H1 (cell line): ENCODE measurements around the gene DVL2. TPM values are rescaled to one million over a fixed set of nuclear protein-coding genes. Genes with fewer than 3 reads are reported as not detected.
A peak's percentile ranks its signal among the peaks of the same experiment; 100 is the strongest.

Experiments used
- CTCF ChIA-PET: fragments of 300-600 bp; sonication (Branson Sonifier 250); formaldehyde crosslinking; loops from one replicate; lab custom pipeline; 2021; ENCODE audit not compliant: partially characterized antibody; lab: Charles Lee
- POLR2A ChIA-PET: fragments of 300-600 bp; sonication (Branson Sonifier 250); formaldehyde crosslinking; loops from one replicate; lab custom pipeline; 2021; ENCODE audit warnings: inconsistent platforms; ENCODE audit not compliant: partially characterized antibody; lab: Charles Lee
- DNase-seq, 2 experiments: peaks; one replicate each; pipeline versions ENCODE4 v3.0.0 to v3.0.0-alpha.2; 2010 to 2022; ENCODE audit warnings: low spot score in 2 of 2, low read depth in 1 of 2, mixed read lengths in 1 of 2
- FAIRE-seq: peaks from 2 replicates; lab custom pipeline; 2011; peaks lifted over from hg19 to GRCh38; lab: Jason Lieb, UNC
- H2AFZ ChIP-seq: 2 replicates; pipeline ENCODE4 v1.8.1; 2012; ENCODE audit warnings: low read length, inconsistent platforms
- H2AK5ac ChIP-seq: 2 replicates; pipeline ENCODE4 v1.6.1; 2013; ENCODE audit warnings: low read depth, low read length
- H2BK120ac ChIP-seq: replicated peaks from 2 replicates; pipeline ENCODE3; 2013; ENCODE audit warnings: low read depth, low read length, inconsistent platforms
- H2BK12ac ChIP-seq: 2 replicates; pipeline ENCODE4 v1.6.1; 2013; ENCODE audit warnings: low read depth, low read length
- H2BK15ac ChIP-seq: 2 replicates; pipeline ENCODE4 v1.6.1; 2013; ENCODE audit warnings: low read length
- H2BK20ac ChIP-seq: 2 replicates; pipeline ENCODE4 v1.6.1; 2013; ENCODE audit warnings: low read length
- H2BK5ac ChIP-seq: 2 replicates; pipeline ENCODE4 v1.6.1; 2013; ENCODE audit warnings: low read depth, low read length
- H3K14ac ChIP-seq: 2 replicates; pipeline ENCODE4 v1.6.1; 2013; ENCODE audit warnings: inconsistent platforms; ENCODE audit not compliant: insufficient read length
- H3K18ac ChIP-seq: 2 replicates; pipeline ENCODE4 v1.6.1; 2013; ENCODE audit warnings: low read length; ENCODE audit errors: extremely low read depth
- H3K23ac ChIP-seq: 2 replicates; pipeline ENCODE4 v1.6.1; 2013; ENCODE audit warnings: inconsistent platforms; ENCODE audit not compliant: insufficient read length
- H3K23me2 ChIP-seq: 2 replicates; pipeline ENCODE4 v1.6.1; 2013; ENCODE audit warnings: low read depth, low read length
- H3K27ac ChIP-seq: 2 replicates; pipeline ENCODE4 v1.6.1; 2011; ENCODE audit warnings: low read depth, low read length, inconsistent platforms
- H3K27me3 ChIP-seq, 4 experiments: replicated peaks in 1 of 4; 1 replicate in 1 of 4; 2 replicates in 3 of 4; pipeline versions ENCODE4 v1.6.1 to v1.8.1; 2011 to 2013; ENCODE audit warnings: low read length in 3 of 4, mild to moderate bottlenecking in 3 of 4, inconsistent platforms in 2 of 4, mixed read lengths in 2 of 4, moderate library complexity in 1 of 4; ENCODE audit not compliant: control insufficient read depth in 3 of 4, insufficient read depth in 3 of 4; ENCODE audit errors: extremely low read depth in 1 of 4
- H3K36me3 ChIP-seq, 4 experiments: 2 replicates each; pipeline versions ENCODE4 v1.6.1 to v1.8.1; 2011 to 2013; ENCODE audit warnings: mild to moderate bottlenecking in 4 of 4, low read length in 3 of 4, moderate library complexity in 2 of 4, control low read depth in 1 of 4, inconsistent platforms in 1 of 4; ENCODE audit not compliant: insufficient read depth in 4 of 4, control insufficient read depth in 2 of 4
- H3K4ac ChIP-seq: replicated peaks from 2 replicates; pipeline ENCODE3; 2013; ENCODE audit warnings: low read length, low read depth, mixed read lengths, inconsistent platforms; ENCODE audit not compliant: insufficient read length
- H3K4me1 ChIP-seq, 4 experiments: replicated peaks in 1 of 4; 1 replicate in 1 of 4; 2 replicates in 3 of 4; pipeline versions ENCODE4 v1.6.1 to v1.8.1; 2011 to 2013; ENCODE audit warnings: low read length in 3 of 4, inconsistent platforms in 2 of 4, mixed read lengths in 1 of 4; ENCODE audit not compliant: insufficient read depth in 4 of 4, control insufficient read depth in 3 of 4
- H3K4me2 ChIP-seq, 2 experiments: 2 replicates each; pipeline versions ENCODE4 v1.6.1 to v1.8.1; 2011 to 2013; ENCODE audit warnings: low read depth in 2 of 2, low read length in 2 of 2, control low read depth in 1 of 2, inconsistent platforms in 1 of 2, mild to moderate bottlenecking in 1 of 2; ENCODE audit not compliant: insufficient read depth in 1 of 2
- H3K4me3 ChIP-seq, 4 experiments: fragments of 200-600, 300-600 bp in 1 of 4; sonication (generic), shearing (Covaris generic), sonication (Bioruptor Twin) in 1 of 4; 2 replicates each; pipeline versions ENCODE4 v1.5.1 to v1.8.1; 2011 to 2016; ENCODE audit warnings: low read length in 4 of 4, low read depth in 3 of 4, control low read depth in 2 of 4, inconsistent platforms in 2 of 4, mild to moderate bottlenecking in 2 of 4, mixed read lengths in 1 of 4, moderate library complexity in 1 of 4; ENCODE audit not compliant: insufficient read depth in 2 of 4; ENCODE audit errors: extremely low read depth in 1 of 4
- H3K56ac ChIP-seq: replicated peaks from 2 replicates; pipeline ENCODE3; 2013; ENCODE audit warnings: low read depth, mild to moderate bottlenecking, mixed read lengths, low read length, inconsistent platforms; ENCODE audit not compliant: insufficient read length
- H3K79me1 ChIP-seq: 2 replicates; pipeline ENCODE4 v1.6.1; 2013; ENCODE audit warnings: low read depth, low read length, control low read depth
- H3K79me2 ChIP-seq, 2 experiments: 2 replicates each; pipeline versions ENCODE4 v1.6.1 to v1.8.1; 2012 to 2013; ENCODE audit warnings: low read length in 2 of 2, mild to moderate bottlenecking in 2 of 2, inconsistent platforms in 1 of 2; ENCODE audit not compliant: insufficient read depth in 2 of 2, control insufficient read depth in 1 of 2
- H3K9ac ChIP-seq, 4 experiments: replicated peaks in 1 of 4; 1 replicate in 1 of 4; 2 replicates in 3 of 4; pipeline versions ENCODE4 v1.6.1 to v1.8.1; 2011 to 2013; ENCODE audit warnings: low read depth in 3 of 4, low read length in 3 of 4, control low read depth in 2 of 4, mild to moderate bottlenecking in 2 of 4, moderate library complexity in 2 of 4, inconsistent platforms in 1 of 4; ENCODE audit errors: extremely low read depth in 1 of 4
- H3K9me3 ChIP-seq, 2 experiments: 2 replicates each; pipeline versions ENCODE4 v1.6.1 to v1.8.1; 2012 to 2013; ENCODE audit warnings: mild to moderate bottlenecking in 2 of 2, moderate library complexity in 2 of 2, control low read depth in 1 of 2, inconsistent platforms in 1 of 2, low read depth in 1 of 2, low read length in 1 of 2, mixed read lengths in 1 of 2; ENCODE audit not compliant: insufficient read depth in 2 of 2
- H4K20me1 ChIP-seq, 2 experiments: replicated peaks in 1 of 2; 2 replicates each; pipeline versions ENCODE3 to v1.8.1; 2011 to 2013; ENCODE audit warnings: inconsistent platforms in 2 of 2, low read length in 2 of 2, mild to moderate bottlenecking in 1 of 2; ENCODE audit not compliant: insufficient read depth in 2 of 2, control insufficient read depth in 1 of 2
- H4K5ac ChIP-seq: 2 replicates; pipeline ENCODE4 v1.6.1; 2013; ENCODE audit warnings: low read length, low read depth, mixed read lengths, inconsistent platforms; ENCODE audit not compliant: insufficient read length
- H4K8ac ChIP-seq: 2 replicates; pipeline ENCODE4 v1.8.0; 2013; ENCODE audit warnings: mild to moderate bottlenecking, moderate library complexity, low read length, inconsistent platforms; ENCODE audit not compliant: insufficient read depth; ENCODE audit errors: extremely low read depth
- H4K91ac ChIP-seq: replicated peaks from 2 replicates; pipeline ENCODE3; 2013; ENCODE audit warnings: low read length, mixed read lengths, inconsistent platforms; ENCODE audit not compliant: insufficient read length
- E2F6 ChIP-seq: IDR thresholded peaks from 2 replicates; pipeline ENCODE4 v1.6.1; 2012; ENCODE audit warnings: inconsistent platforms
- FOSL1 ChIP-seq: IDR thresholded peaks from 2 replicates; pipeline ENCODE4 v1.6.1; 2011; ENCODE audit warnings: mild to moderate bottlenecking, low read depth, low read length, moderate library complexity; ENCODE audit not compliant: insufficient read depth
- KDM4A ChIP-seq: IDR thresholded peaks from one replicate; pipeline ENCODE4 v1.7.1; 2012; ENCODE audit warnings: low read depth, mild to moderate bottlenecking, moderate library complexity, low read length, inconsistent platforms; ENCODE audit not compliant: severe bottlenecking
- NRF1 ChIP-seq: IDR thresholded peaks from 2 replicates; pipeline ENCODE4 v1.6.1; 2011; ENCODE audit warnings: mild to moderate bottlenecking, low read depth, low read length, improper control_type of control experiment
- POLR2A ChIP-seq, 2 experiments: IDR thresholded peaks; 1 replicate in 1 of 2; 2 replicates in 1 of 2; pipeline ENCODE4 v1.6.1; 2011; ENCODE audit warnings: low read depth in 2 of 2, low read length in 2 of 2, mild to moderate bottlenecking in 2 of 2; ENCODE audit errors: control extremely low read depth in 1 of 2
- RBBP5 ChIP-seq: IDR thresholded peaks from 2 replicates; pipeline ENCODE4 v1.7.1; 2012; ENCODE audit warnings: low read depth, mild to moderate bottlenecking, inconsistent platforms, low read length, moderate library complexity, borderline replicate concordance
- YY1 ChIP-seq: IDR thresholded peaks from 2 replicates; pipeline ENCODE4 v1.6.1; 2011; ENCODE audit warnings: low read depth, mild to moderate bottlenecking, low read length
- WGBS, 2 experiments: shearing (Covaris generic) in 1 of 2; methylation state at CpG; one replicate each; pipeline versions ENCODE4 v1.1.6 to v1.1.7; 2013 to 2015; ENCODE audit warnings: low lambda C conversion rate in 2 of 2, mixed read lengths in 2 of 2, inconsistent platforms in 1 of 2, low coverage in 1 of 2, missing lambda C conversion rate in 1 of 2; ENCODE audit not compliant: insufficient replicate concordance in 2 of 2, insufficient coverage in 1 of 2, insufficient read length in 1 of 2; ENCODE audit errors: extremely low coverage in 1 of 2, missing lambda C conversion rate in 1 of 2; 5-methylcytosine and 5-hydroxymethylcytosine counted together
- polyA plus RNA-seq, 7 experiments: library from polyadenylated mRNA; depleted of rRNA in 3 of 7; stranded (reverse) in 5 of 7; unstranded in 2 of 7; fragments of >200 nt in 5 of 7; fragments of 200-250 nt in 2 of 7; gene quantifications; 1 replicate in 5 of 7; 2 replicates in 1 of 7; 4 replicates in 1 of 7; pipeline versions ENCODE4 v1.2.1 to v1.2.3, GENCODE V29; 2011 to 2013; ENCODE audit warnings: missing spikeins in 2 of 7, mixed read lengths in 2 of 7
- total RNA-seq: library from RNA; stranded (reverse); fragmentation: NEBNext Ultra II Directional; extraction: Animal tissue kit (Norgen Biotek cat#: 25700); gene quantifications from 2 replicates; pipeline ENCODE4 v1.2.1, GENCODE V29; 2021

Gene DVL2
- total and polyA plus RNA-seq, 2 of the 8 experiments (the other 6 are each of a cell fraction or from before 2014, with no cell fraction given), result 19.0 to 59.6 TPM

- Histone ChIP-seq H2BK12ac (peak overlapping the region; percentile 27; the same call in 1 of the 2 replicates), H2BK20ac (no peak overlapping the region), H3K18ac (no peak overlapping the region; the same call in 1 of the 2 replicates), H4K91ac (no peak overlapping the region), H3K23me2 (peaks cover 11% of the 10 kb centered on the region), H3K4me2 (peak overlapping the region; percentile 45 to 100), H2AFZ (peak overlapping the region; percentile 54; the same call in 1 of the 2 replicates), H4K20me1 (peaks cover 0 to 7% of the 10 kb centered on the region in 2 experiments), H2BK5ac (no peak overlapping the region; the same call in 1 of the 2 replicates), H3K56ac (no peak overlapping the region), H3K4me3 (peak overlapping the region; percentile 76 to 83 (median 78)), H3K14ac (no peak overlapping the region), H4K5ac (no peak overlapping the region), H3K27ac (no peak overlapping the region), H3K4me1 (peaks cover 0 to 20% (median 8%) of the 10 kb centered on the region in 4 experiments; a peak in 5 of 7 replicates), H3K9me3 (no peaks in the 10 kb centered on the region), H2AK5ac (no peak overlapping the region), H3K27me3 (peaks cover 0 to 13% (median 7%) of the 10 kb centered on the region in 4 experiments; a peak in 6 of 7 replicates), H3K23ac (no peak overlapping the region), H3K4ac (no peak overlapping the region), H2BK15ac (0 out of 2 replicates have a peak overlapping the region, but pooled peaks have one; percentile 72), H3K79me2 (no peaks in the 10 kb centered on the region), H3K36me3 (peaks cover 0 to 6% (median 3%) of the 10 kb centered on the region in 4 experiments; a peak in 3 of 8 replicates), H3K9ac (peak overlapping the region; percentile 46 to 75 (median 66)), H2BK120ac (no peak overlapping the region), H3K79me1 (no peaks in the 10 kb centered on the region), H4K8ac (peak overlapping the region; percentile 22; the same call in 1 of the 2 replicates)
- CTCF ChIA-PET, result interaction anchor here (0.5 to 4.8 kb wide), 18 partner anchors 9 to 303 kb away, joined by 3 to 46 read pairs (median 4); partner anchors contain the start of genes ACAP1, GABARAP, GPS2 and TMEM95
- WGBS, 2 experiments, result 6% methylated on average over 31 of the region's 43 CpGs; no CpG with 5 or more reads in 1 of the 2 experiments
- DNase-seq (peak in 1 of 2 experiments; percentile 72), FAIRE-seq (no peak)
- TF ChIP-seq E2F6, result 0 out of 2 replicates have a peak, but pooled peaks have one; percentile 8
- peak; percentile 10 for TF ChIP-seq KDM4A
- peak; percentile 53 for TF ChIP-seq NRF1
- 0 out of 2 replicates have a peak, but pooled peaks have one; percentile 37 for TF ChIP-seq RBBP5
- TF ChIP-seq POLR2A (IDR thresholded peaks at IDR 0.05; ENCODE audit: control extremely low read depth in 1 of 2, low read depth in 2 of 2, low read length in 2 of 2), result no peak
- TF ChIP-seq YY1, result no peak
- TF ChIP-seq FOSL1, result no peak
- POLR2A ChIA-PET, result interaction anchor here (0.6 to 7.7 kb wide), 24 partner anchors 9 to 291 kb away, joined by 3 to 94 read pairs (median 6); partner anchors contain the start of genes ACADVL, CLDN7, CTDNEP1 and DLG4
Observed at GRCh38 chr17:7281953-7282751, 47.8 kb upstream of the DVL2 start.
